ENCODE results near the gene XPC.
"Not testable (repeated sequence)": the region's sequence is repeated elsewhere in the genome, so short reads cannot be mapped to it uniquely, and the experiment has no call there.

Gene XPC

DNA sequence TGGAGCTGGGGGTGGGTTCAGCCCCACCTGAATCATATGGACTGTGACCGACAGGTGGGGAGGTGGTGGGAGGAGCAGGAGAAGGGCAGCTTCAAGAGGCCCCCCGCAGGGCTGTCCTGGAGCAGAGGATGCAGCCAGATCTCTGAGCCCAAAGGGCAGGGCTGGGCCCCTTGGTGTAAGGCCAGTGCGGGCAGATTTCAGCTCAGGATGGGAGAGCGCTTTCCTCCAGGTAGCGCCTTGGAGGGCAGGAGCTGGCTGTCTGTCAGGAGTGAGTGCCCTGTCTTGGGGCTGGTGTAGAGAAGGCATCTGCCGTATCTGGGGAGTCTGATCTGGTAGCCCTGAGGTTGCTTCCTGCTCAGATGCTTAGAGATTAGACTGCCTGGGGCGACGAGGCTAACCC lies 46.3 kb downstream of the XPC start:
- DNase-seq (ENCODE audit: low spot score), result no peak

DNA sequence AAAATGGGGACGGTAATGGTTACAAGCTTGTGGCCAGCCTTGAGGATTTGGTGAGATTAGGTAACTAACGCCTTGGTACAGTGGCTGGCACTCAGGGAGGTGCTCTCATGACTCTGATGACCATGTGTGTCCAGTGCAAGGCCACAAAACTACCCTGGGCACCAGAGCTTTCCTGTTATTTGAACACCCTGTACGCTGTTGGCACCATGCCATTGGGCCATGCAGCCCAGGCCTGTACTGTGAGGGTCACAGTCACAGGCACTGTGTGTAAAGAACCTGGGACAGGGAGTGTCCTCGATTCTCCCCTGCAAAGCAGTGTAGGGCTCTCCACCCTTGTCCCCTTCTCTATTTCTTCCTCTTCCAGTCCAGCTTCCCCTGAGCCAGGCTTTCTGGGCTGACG lies 47.3 kb downstream of the XPC start:
- no peak for DNase-seq (ENCODE audit: low spot score)

DNA sequence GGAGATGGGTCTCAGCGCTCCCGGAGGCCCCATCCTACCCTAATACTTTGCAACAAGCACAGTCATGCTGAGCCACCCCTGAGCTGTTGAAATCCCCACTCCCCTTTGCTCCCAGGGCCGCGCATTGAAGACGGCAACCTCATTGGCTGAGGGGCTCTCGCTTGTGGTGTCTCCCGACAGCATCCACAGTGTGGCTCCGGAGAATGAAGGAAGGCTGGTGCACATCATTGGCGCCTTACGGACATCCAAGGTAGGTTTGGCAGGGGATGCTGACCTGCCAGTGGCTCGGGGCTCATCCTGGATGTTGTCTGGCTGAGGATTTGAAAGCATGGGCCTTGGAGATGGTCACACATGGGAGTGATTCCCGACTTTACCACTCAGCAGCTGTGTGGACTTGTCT lies 47.7 kb downstream of the XPC start:
- no peak for DNase-seq (ENCODE audit: low spot score)

DNA sequence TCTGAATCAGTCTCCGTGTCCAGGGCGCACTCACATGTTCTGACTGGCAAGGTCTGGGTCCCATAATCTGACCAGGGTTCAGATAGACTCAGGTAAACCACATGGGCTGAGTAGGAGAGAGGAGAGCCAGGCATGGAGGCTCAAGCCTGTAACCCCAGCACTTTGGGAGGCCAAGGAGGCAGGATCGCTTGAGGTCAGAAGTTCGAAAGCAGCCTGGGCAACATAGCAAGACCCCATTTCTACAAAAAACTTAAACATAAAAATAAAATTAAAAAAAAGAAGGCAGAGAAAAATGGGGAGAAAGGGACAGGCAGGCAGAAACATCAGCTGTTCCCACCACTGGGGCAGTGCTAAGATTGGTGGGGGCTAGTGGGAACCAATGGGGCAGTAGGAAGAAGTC lies 48.2 kb downstream of the XPC start:
- no peak for DNase-seq (ENCODE audit: low spot score)

DNA sequence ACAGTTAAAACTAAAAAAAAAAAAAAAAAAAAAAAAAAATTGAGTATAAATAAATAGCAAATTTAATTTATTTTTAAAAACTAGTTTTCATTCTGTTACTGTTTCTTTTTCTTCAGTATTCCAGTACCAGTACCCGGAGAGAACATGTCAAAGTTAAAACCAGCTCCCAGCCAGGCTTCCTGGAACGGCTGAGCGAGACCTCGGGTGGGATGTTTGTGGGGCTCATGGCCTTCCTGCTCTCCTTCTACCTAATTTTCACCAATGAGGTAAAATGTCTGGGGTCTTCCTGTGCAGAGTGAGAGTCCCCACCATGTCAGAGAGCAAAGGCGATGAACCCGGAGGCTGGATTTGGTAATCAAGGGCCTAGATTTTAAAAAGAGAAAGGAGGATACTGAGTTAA lies 49.1 kb downstream of the XPC start:
- DNase-seq (ENCODE audit: low spot score), result no peak

DNA sequence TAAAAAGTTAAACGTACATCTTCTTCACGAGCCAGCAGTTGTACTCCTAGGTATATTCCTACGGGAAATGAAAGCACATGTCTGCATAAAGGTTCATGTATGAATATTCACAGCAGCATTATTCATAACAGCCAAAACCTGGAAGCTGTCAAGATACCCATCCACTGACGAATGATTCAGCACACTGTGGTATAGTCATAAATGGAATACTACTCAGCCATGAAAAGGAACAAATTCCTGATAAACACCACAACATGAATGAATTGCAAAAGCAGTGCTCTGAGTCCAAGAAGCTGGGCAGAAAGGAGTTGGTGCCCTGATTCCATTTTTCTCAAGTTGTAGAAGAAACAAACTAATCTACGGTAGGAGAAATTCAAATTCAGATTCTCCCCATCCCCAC lies 49.7 kb downstream of the XPC start:
- DNase-seq (ENCODE audit: low spot score), result no peak

DNA sequence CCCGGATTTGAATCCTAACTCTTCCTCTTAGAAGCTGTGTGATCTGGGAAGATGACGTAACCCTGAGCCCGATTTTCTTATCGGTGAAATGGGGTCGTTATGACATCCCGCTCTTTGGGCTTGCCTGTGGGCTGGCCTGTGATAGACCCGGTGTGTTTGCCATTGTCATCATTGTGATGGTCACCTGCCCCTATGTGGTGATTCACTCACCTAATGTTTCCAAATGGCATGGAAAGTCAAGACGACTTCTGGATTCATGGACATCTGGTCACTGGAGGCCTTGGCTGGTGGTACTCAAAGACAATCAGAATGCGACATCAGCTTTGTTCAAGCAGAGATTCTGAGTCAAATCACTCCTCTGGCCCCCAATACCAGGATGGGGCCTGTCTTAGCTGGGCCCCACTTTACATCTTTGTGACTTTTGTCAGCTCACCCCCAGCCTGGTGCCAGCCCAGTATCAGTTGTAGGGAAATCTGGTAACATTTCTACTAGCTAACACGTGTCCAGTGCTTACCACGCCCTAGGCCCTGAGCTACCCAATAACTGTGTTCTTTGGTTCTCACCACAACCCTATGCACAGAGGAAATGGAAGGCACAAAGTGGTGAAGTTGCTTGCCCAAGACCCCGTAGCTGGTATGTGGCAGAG lies 50.8 kb downstream of the XPC start:
- no peak for DNase-seq (ENCODE audit: low spot score)

DNA sequence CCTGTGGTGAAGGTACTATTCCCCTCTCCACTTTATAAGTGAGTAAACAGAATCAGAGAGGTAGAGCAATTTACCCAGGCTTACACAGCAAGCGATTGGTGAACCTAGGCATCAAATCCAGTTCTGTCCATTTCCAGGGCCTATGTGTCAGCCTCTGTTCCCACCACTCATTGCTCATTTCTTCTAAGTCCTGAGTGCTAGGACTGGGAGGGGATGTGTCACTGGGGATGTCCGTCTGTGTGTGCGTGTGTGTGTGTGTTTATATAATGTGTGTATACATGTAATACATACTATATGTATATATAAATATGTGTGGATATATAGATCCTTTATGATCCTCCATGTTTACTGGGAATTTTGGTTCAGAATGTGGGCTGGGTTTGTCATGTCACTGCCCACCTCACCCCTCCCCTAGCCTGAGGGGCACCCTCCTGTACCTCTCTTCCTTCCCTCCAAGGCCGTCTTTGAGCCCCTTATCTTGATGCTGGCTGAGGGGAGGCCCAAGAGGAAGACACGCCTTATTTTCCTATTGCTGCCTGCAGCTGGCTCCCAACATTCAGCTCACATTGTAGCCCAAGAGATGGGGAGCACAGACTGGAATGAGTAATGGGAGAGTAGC lies 51.4 kb downstream of the XPC start:
- no peak for DNase-seq (ENCODE audit: low spot score)

DNA sequence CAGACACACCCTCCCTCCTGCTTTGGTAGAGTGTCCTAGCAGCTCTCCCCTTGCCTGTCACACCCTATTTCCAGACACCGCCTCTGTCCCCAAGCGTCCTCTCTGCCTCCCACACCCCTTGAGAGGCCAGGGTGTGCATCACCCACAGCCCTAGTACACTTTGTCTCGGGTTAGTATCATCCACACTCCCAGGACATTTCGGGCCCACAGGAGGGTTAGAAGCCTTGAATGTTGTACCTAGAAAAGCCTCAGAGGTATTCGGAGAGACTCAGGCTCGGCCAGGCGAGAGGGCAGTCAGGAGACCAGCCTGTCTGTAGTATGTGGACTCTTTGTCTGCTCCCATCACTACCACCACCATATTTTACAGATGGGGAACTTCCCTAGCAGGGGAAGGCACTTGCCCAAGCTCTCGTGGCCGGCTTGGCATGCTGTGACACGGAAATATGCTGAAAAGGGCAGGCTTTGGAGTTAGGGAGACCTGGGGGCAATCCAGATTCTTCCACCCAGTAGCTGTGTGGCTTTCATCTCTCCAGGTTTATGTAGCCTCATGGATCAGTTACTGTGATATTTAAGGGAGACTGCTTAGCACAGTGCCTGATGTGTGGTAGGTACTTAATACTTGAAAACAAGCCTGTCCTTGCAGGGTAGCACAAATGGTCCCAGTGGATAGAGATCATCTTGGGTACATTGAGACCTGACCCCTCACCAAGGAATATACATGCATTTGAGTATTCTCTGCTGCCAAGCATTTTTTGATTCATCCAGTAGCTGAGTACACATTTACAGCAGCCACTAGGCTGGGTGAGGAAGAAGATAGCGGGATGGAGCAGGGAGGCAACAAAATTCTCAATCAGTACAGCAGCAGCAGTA lies 52.1 kb downstream of the XPC start:
- no peak for DNase-seq (ENCODE audit: low spot score)

DNA sequence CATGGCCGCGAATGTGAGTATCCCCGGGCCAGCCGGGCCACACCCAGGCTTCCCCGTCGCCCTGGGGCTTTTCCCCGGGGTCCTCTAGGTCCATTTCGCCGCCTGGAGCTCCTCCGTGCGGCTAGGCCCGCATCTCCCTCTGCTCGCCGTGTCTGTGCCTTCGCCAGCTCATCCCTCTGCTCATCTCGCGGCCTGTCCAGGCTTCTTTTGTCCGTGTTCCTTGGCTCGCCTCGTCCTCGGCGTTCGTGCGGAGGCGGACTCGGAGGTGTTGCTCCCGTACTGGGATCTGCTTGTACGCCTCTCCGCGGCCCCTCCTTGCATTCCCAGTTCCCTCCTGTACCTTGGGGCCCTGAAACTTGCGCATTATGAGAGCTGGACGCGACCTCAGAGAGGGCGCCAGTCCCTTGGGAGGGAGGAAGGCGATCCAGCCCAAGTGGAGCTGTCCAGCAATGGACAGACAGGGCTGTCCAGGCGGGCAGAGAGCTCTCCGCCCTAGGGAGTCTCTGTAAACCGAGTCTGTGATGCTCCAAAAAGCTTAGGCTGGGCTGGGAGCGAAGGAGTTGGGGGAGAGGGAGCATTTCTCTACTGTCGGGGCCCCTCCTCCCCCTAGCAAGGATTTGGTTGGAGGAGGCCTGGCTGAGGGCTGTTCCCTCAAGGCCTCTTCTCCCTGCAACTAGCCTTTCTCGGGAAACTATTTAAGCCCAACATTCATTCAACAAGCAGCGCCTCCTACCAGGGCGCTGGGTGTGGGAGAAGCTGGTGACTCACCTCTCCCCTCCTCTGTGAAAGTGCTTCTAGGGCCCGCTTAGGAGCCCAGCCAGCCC lies 53.0 kb downstream of the XPC start:
- peak; percentile 54 for DNase-seq (ENCODE audit: low spot score)

DNA sequence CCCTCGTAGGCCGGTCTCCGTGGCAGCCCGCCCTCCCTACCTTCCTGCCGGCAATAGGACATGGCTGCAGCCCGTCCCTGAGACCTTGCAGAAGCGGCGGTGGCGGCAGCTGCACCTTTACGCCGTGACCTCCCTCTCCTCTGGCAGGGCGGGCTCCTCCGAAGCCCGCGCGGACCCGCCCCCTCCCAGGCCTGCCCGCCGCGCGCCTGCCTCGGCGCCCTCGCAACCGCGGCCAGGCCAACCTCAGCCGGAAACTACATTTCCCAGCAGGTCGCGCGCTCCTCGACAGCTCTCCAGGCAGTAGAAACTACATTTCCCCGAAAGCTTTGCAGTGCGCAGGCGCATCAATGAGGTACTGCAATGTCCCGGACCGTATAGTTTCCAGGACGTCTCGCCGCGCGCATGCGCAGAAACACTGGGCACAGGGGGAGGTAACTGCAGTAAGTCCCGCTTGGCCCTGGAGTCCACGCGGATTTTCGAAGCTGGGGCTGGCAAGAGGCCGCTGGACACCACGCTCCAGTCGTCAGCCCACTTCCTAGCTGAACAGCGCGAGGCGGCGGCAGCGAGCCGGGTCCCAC lies 53.7 kb downstream of the XPC start, which contains the start of the genes CHCHD4 and TMEM43:
Gene CHCHD4 (minus strand): TSS at position 256 of the 578 bp plus-strand sequence. CDS start 194 bp downstream, at position 62.
Gene TMEM43 (plus strand): TSS at position 438 of the 578 bp plus-strand sequence. CDS start 142 bp downstream, outside the sequence.
- DNase-seq (ENCODE audit: low spot score), result peak; percentile 99

DNA sequence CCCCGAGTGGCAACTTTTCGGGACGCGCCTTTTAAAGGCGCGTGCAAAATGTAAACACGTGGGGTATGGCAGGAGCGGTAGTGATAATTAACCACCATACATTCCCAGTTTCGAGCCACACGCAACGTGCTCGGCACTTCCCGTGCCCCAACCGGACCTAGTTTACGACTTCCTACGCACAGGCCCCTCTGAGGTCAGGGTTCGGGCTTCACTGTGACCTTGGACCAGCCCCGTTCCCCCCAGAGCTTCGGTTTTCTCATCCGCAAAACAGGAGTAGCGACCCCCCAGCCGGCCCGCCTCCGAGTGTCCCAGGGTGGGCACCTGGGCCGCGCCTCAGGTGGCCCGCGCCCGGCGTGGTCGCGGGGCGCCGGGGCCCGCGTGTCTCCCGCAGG lies 54.2 kb downstream of the XPC start:
- DNase-seq (ENCODE audit: low spot score), result peak; percentile 64

DNA sequence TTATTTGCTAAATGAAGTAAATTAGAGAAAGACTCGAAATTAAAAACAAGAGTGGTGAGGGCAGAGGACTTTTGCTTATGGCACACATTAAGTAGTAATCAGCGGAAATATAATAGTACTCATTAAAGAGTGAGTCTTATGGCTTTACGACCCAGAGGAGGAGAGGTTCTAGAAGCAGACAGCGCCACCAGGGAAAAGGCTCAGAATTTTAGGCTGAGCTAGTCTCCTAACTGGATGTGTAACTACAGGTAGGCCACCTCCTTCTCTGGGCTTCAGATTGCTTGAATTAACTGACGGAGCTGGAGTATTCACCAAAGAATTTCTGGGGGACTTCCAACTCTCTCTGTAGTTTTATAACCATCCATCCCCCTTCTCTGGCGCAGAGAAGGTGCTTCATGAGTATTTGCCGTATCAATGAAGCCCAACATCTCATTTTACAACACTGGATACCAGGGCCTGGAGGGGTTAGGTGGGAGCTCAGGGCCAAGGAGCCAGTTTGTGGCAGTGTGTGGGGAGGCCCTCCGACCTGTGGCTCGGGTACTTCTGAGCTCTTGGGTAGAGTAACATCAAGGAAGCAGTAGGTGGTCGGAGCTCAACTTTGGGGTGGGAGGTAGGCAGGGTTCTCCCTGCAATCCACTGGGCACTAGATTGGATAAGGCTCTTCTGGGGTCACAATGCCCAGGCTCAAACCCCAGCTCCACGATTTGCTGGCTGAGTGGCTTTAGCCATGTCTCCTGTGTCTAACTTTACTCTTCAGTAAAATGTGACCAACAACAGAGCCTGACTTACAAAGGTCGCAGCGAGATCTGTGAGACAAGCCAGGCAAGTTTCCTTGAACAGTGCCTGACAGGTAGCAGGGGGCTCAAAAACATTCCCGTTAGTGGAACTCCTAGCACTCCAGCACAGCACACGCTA lies 54.8 kb downstream of the XPC start:
- DNase-seq (ENCODE audit: low spot score), result no peak

DNA sequence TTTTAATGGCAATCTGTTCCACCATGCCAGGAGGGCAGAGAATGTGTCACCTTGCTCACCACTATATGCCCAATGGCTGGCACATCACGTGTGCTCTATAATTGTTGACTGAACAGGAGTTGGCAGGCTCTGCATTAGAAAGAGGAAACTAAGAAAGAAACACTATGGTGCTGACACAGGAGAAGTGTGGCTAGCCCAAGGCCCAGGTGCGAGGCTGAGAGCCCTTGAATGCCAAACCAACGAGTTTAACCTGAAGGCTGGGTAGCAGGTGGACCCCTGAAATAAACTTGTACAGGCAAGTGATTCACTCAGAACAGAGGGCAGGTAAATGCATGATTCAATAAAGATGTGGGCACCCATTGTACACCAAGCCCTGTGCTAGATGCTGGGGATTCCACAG lies 56.1 kb downstream of the XPC start:
- no peak for DNase-seq (ENCODE audit: low spot score)

DNA sequence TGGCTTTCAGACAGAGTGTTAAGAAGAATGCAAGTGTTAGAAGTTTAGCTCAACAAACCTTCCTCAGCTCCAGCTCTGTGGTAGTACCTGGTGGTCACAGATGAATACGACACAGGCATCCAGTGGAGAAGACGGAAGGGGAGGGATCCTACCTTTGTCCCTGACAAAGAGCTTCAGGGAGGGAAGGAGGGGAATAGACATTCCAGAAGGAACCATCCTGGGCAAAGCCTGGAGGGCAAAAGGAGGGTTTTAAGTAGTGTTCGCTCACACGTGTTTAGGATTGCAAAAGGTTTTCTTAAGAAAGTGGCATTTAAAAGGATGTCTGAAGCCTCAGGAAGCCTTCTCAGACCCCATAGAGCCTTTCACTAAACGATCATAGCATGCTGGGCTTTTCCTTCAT lies 56.5 kb downstream of the XPC start:
- no peak for DNase-seq (ENCODE audit: low spot score)

DNA sequence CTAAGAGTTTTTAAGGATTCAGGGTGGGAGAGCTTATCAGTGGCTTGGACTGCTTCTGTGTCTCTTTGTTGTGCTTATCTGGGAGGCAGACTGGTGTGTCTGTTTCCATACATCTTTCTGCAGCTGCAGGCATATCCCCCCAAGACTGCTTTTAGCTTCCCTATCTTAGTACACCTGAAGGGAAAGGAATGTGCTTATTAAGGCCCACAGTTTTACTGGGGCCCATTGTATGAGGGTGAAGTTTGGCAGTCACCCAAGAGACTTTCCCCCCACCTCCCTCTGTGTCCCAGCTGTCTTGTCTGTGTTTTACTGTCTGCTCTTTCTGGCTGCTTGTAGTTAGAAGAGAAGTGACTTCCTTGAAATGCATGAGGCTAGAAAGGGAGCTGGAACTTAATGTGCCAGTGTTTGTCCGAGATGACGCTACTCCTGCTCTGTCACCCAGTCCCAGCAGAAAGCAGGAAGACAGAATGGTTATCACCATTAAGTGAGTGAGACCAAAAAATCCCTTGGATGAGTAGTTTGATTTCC lies 57.4 kb downstream of the XPC start:
- DNase-seq (ENCODE audit: low spot score), result not testable (repeated sequence)

DNA sequence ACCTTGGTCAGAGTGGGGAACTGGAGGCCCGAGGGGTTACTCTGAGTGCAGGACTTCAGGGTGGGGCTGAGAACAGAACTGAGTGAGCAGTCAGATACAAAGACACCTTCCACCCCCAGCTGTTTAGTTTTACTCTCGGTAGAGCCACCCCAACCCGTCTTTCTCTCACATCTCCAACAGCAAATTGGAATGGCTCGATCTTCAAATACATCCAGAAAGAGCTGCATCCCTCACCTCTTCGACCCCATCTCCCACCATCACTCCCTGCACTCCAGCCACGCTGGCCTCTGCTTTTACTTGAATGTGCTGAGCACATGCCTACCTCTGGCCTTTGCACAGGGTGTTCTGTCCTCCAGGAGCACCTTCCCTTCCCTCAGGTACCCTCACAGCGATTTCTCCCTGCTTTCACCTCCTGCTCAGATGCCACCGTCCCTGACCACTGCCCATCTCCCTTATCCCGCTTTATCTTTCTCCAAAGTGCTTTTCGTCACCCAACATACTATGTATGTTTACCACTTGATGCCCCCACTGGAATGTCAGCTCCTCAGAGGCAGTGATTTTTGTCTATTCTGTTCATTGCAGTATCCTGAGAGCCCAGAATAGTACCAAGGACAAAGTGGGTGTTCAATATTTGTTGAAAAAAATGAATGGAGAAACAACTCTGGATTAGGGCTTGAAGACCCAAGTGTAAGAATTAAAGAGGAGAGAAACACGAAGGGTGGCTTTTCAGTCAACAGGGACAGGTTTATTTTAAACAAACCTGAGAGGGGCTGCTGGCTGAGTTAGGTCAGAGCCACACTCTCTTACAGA lies 58.1 kb downstream of the XPC start:
- DNase-seq (ENCODE audit: low spot score), result no peak

DNA sequence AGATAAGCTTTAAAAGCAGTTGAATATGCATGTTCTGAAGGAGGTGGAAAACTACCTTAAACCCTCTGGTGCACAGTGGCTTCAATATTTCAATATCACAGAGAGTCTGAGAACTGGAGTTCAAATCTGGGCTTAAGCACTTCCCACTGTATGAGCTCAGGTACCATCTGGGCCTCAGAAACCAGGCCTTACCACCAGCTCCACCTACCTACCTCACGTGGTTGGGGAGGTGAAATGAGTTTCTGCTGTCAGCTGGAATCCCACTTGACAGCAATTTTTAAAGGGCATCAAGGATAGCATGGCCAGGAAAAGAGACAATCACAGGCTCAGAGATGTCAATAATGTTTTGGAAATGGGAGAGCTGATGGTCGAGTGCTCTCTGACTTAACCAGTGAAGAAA lies 58.8 kb downstream of the XPC start:
- no peak for DNase-seq (ENCODE audit: low spot score)
